Measurements from ENCODE around the gene EYA4.

Gene EYA4

GRCh38 chr6:133241901-133242636 is 912 bp downstream of the EYA4 start (continued):
- TF ChIP-seq ZBTB11 (tag by site-specific recombination; conservative IDR thresholded peaks at IDR 0.05; ENCODE audit: low read depth) (peak; percentile 42; the same call in 1 of the 2 replicates), HOXD13 (CRISPR knock-in tag; IDR thresholded peaks at IDR 0.05; ENCODE audit: borderline replicate concordance) (no peak; the same call in 1 of the 2 replicates), ZNF423 (tag by site-specific recombination; IDR thresholded peaks at IDR 0.05) (peak; percentile 35; the same call in 1 of the 2 replicates), CTCF (tag by site-specific recombination; IDR thresholded peaks at IDR 0.05) (0 out of 2 replicates have a peak, but pooled peaks have one; percentile 24), ZFHX2 (tag by site-specific recombination; conservative IDR thresholded peaks at IDR 0.05) (peak; percentile 62; the same call in 1 of the 2 replicates), ZNF777 (tag by site-specific recombination; IDR thresholded peaks at IDR 0.05; ENCODE audit: borderline replicate concordance) (no peak), REST (tag by site-specific recombination; IDR thresholded peaks at IDR 0.05) (0 out of 2 replicates have a peak, but pooled peaks have one; percentile 53), ZNF791 (tag by site-specific recombination; IDR thresholded peaks at IDR 0.05) (no peak), GLIS2 (tag by site-specific recombination; IDR thresholded peaks at IDR 0.05) (peak; percentile 87)

- H3K4me1 ChIP-seq (ENCODE audit: control insufficient read depth, insufficient read depth, low read length), result peaks cover 44% of the 10 kb centered on the region
- no peaks in the 10 kb centered on the region for H3K36me3 ChIP-seq (ENCODE audit: control insufficient read depth in 2 of 2, insufficient read depth in 1 of 2, low read length in 2 of 2)
- peak overlapping the region; percentile 98 for H3K27ac ChIP-seq (ENCODE audit: extremely low read depth, low read depth, low read length)
- H3K9me3 ChIP-seq (ENCODE audit: control insufficient read depth, insufficient read depth, low read depth, low read length), result no peaks in the 10 kb centered on the region
- peak overlapping the region; percentile 84 for H3K4me3 ChIP-seq (ENCODE audit: low read depth, low read length)
- ChIA-PET POLR2A (no interaction called here), CTCF (interaction anchor here (0.6 to 1.2 kb wide), 3 partner anchors 215 to 678 kb away, joined by 4 to 7 read pairs (median 5); no protein-coding TSS in a partner anchor)
- TF ChIP-seq ZFP69B (tag by site-specific recombination; IDR thresholded peaks at IDR 0.05) (0 out of 2 replicates have a peak, but pooled peaks have one; percentile 11), ZNF148 (tag by site-specific recombination; IDR thresholded peaks at IDR 0.05; ENCODE audit: borderline replicate concordance) (no peak), ZNF521 (tag by site-specific recombination; IDR thresholded peaks at IDR 0.05) (no peak), ZNF658 (tag by site-specific recombination; IDR thresholded peaks at IDR 0.05) (no peak), ZNF394 (tag by site-specific recombination; IDR thresholded peaks at IDR 0.05; ENCODE audit: borderline replicate concordance) (no peak), ZNF768 (tag by site-specific recombination; IDR thresholded peaks at IDR 0.05) (no peak), OVOL3 (tag by site-specific recombination; IDR thresholded peaks at IDR 0.05) (no peak), MEIS1 (CRISPR knock-in tag; IDR thresholded peaks at IDR 0.05; ENCODE audit: borderline replicate concordance) (0 out of 2 replicates have a peak, but pooled peaks have one; percentile 7), ZNF76 (tag by site-specific recombination; IDR thresholded peaks at IDR 0.05; ENCODE audit: borderline replicate concordance, low read depth) (no peak), SETDB1 (IDR thresholded peaks at IDR 0.05; ENCODE audit: insufficient read length, low read length) (no peak), SP2 (tag by site-specific recombination; IDR thresholded peaks at IDR 0.05) (no peak), ZNF366 (tag by site-specific recombination; conservative IDR thresholded peaks at IDR 0.05) (peak; percentile 72; the same call in 1 of the 2 replicates)
Measured at GRCh38 chr6:133242637-133243585, 1.8 kb downstream of the EYA4 start.
